Measurements from ENCODE around the gene PDE4D.
"Not testable (repeated sequence)": the region's sequence is repeated elsewhere in the genome, so short reads cannot be mapped to it uniquely, and the experiment has no call there.

PDE4D gene

DNA sequence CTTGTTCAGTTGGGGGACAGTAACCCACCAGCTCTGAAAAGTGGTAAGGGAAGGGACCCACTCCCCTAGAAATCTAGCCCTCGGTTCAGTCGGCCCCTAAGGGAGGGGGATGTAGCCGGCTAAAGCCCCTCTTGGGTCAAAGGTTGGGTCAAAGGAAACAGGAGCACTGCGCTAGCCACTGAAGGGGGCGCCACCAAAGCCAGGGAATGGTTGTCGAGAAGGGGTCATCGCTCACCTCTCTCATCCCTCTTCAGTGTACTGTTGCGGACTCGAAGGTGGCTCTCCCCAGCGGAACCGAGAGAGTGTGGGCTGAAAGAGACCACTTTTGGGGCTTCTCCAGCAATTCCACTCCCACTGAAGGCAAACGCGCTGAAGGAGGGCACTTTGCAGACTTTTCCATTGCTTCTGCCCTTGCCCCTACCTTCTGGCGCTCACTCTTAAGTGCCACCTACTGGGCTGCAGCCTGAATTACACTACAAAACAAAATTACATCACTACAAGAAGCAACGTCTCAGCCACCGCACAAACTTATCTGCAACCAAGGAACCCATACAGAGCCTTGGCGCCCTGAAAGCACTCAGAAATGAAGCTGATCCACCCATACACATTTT, 396.9 kb downstream of the PDE4D start:
- peak; percentile 9 for DNase-seq

DNA sequence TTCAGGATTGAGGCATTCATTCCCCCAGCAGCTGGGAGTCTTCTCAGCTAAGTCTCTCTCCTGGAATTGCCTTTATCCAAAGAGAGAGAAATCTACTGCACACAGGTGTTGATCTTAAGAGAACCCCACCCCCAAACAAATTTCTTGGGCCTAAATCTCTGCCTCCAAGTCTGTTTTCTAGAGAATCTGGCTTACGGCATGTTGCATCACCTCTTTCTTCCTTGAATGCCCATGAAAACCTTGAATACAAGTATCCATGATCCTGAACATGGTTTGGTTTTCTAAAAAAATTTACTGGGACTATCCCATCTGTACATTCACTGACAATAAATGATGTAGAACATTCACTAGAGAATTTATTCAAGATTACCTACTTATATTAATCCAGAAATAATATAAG, 401.6 kb downstream of the PDE4D start:
- DNase-seq, result no peak

DNA sequence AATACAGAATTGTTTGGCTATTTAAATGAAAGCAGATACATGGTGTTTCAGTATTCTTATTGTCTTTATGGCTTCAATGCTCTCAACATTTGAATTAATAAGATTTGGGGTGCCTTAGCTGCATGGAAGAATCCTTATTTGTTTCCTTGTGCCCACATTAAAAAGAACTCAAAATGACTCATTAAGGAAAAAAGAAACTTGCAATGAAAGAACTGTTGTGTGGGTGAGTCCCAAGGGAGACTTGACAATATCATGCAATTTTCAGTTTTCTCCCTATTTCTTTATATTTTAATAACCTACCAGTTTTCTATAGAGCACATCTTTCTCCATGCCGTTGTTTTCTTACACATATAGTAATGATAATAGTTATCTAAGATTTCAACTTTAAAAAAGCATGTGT, 404.0 kb downstream of the PDE4D start:
- DNase-seq, result no peak

DNA sequence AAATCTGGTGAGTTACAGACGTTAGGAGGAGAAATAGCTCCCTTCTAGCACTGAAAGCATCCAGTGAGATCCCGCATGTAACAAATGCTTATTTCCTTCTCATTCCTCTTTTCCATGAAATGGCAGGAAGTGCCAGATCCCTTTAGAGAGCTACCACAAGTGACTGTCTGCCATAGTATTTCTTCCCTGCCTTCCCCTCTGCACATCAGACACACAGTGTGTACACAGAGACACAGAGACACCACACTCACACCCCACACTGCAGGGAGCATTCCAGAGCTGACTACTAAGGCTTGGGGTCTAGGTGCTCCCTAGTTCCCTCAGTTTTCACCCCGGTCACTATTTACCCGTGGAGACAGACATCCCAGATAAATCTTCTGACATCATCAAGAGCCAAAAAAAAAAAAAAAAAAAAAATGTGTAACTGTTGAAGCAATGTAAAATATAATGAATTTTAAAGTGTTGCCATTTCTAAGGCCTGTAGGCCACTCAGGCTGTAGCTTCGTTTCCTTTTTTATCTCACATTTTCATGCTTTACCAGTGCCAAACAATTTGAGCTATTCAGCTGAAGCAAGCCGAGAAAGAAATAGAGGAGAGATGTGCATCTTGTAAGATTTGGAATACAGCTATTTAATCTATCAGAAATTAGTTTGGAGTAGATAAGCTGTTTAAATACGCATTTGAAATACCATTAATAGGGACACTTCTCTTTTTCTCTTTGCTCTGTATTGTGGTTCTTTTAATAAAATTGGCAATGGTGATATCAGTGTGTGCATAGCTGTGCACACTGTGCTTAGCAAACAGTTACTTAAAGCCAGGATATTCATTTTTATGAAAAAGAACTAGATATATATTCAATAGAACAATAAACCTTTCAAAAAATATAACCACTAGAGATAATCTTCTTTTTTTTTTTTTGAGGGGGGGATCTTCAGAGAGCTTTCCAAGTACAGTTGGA, 405.5 kb downstream of the PDE4D start:
- no peak for DNase-seq

DNA sequence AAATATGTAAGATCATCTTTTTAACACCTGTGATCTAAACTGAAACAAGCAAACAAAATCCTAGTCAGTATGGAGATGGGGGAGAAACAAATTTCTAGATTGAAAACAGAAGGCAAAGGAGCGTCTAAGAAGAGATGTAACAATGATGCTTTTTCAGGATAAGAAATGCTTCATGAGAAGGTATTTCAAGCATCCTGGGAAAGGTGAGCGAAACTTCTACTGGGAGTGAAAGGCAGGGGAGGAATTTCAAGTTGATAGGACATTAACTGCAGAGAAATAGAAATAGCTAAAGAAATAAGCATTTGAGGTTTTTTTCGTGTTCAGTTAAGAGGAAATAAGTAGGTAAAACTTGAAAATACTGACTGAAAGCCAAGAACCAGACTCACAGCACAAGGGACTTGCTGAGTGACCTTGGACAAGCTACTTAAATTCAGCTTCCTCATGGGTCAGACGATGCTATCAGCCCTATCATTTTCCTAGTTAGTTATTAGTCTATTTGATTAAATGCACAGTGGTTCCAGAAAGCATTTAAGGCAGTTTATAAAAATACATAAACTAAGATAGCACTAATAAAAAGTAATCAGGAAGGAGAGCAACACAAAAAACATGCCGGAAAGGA, 406.3 kb downstream of the PDE4D start:
- no peak for DNase-seq

DNA sequence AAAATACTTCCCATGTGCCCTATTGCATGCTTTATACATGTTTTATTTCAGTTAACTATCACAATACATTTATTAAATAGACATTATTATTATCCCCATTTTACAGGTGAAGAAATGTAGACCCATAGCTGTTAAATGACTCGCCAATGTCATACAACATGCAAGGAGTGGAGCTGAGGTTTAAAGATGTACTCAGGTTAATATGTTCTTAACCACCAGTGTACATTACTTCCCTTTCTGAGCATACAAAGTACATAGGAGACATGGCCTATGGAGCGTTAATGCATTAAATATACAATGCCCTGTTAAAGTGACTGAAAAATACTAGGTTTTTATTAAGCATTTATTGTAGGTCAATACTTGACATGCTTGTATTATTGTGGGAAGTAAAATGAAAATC, 407.0 kb downstream of the PDE4D start:
- DNase-seq, result no peak

DNA sequence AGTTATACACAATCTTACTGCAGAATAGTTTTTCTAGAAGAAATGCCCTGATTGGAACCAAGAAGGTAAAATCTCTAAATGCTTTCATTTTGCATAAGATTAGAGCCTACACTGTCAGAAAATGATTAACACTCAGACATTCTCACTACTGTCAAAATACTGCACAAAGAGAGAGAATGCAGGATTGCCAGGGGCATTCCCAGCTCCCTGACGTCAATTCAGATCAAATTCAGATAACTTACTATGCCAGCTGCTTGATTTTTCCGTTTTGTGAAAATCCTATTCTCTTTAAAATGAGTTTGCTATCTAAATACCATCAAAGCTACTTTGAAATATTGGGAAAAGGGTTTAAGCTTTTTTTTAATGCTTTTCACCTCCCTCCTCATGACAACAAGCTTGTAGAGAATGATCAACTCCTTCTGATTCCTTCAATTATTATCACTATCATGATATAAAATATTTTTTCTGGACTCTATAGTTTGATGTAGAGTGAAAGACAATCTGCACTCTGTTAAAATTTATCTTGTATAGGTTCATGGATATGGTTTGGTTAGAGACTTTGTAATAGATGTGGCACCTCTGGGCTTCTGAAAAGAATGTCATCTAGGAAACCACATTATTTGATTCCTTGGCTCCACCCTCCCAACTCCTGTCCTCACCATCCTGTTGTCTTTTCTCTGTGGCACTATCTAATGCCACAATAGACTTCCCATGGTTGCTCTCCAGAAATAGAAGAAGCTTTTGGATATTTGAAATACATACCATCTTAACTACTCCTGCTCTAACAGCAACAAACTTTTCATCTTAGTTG, 407.7 kb downstream of the PDE4D start:
- DNase-seq, result no peak

DNA sequence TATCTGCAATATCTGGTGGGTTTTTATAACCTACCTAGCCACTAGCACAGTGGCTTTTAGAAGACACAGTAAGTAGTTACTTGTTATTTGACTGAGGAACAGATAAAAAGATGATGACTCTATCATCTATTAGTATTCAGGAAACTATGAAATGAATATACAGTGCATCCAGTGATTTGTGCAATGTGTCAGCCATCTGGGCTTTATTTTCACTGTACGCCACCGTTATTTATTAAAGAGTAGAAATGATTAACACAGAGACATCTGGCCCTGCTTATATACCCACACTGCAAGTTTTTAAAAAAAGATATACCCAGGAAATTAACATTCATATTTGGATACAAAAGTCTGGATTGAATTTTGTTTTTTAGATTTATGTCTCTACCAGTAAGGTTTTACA, 408.4 kb downstream of the PDE4D start:
- DNase-seq, result no peak

DNA sequence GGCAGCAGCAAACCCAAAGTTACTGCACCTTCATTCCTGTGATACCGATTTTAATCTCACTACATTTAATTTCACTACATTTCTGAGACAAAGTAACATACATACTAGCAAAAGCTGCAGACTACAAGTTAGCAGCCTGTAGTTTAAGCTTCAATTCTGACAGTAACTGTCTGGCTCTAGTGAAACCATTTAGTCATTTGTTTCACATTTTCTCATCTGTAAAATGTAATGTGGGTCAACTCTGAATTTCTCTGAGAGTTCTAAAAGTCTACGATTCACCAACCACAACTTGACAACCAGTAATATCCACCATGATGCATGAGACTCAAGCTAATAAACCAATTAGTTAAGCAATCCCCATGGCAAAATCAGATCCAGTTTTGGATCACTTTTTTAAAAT, 408.9 kb downstream of the PDE4D start:
- no peak for DNase-seq

DNA sequence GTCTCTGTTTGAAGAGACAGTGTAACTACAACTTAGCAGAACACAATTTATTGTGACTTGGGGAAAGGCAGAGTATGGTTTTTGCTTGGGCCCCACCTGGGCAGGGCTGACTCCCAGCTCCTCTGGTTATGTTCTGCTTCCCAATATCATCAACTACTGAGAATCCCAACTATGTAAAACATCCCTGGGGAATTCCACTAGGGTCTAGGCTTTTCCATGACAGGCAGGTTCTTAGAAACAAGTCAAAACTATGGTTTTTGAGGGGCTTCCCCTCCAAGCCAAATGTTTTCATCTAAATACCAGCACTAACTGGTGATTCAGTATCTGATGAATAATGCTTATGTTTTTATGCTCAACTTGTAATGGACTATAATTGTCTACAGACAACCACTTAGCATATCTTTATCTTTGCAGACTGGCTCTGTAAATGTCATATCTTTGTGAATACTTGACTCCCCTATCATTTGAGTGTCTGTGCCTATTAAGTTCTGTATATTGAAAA, 409.5 kb downstream of the PDE4D start:
- DNase-seq, result no peak

DNA sequence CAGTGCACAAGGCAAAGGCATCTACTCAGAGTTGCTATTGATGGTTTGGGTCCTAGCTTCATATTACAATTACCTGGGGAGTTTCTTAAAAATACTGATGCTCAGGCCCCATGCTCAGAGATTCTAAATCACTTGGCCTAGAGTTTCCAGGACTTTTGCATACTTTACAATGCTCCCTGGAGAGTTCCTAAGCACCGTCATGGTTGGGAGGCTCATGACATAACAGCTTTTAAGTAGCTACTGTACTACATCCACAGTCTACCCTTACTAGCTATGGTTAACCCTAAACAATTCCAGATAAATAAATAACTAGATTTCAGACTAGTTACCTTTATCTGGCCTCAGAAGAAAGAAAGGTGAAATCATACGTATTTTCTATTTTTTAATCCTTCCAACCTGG, 414.4 kb downstream of the PDE4D start:
- no peak for DNase-seq

DNA sequence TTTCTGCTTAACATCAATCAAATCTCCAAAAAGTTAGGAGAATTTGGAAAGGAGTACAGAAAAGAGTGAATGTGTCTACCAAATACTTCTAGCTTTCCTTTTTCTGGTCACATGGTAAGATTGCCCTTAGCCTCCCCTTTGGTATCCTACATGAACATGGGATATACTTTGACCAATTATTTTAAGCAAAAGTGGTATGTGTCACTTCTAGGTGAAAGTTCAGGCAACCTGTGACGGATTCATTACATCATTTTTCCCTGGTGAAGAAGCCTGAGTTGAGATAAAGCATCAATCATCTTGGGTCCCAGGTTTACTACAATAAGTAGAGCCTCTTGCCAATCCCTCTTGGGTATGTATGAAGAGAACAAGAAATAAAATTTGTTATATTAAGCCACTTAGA, 419.2 kb downstream of the PDE4D start:
- DNase-seq, result no peak

DNA sequence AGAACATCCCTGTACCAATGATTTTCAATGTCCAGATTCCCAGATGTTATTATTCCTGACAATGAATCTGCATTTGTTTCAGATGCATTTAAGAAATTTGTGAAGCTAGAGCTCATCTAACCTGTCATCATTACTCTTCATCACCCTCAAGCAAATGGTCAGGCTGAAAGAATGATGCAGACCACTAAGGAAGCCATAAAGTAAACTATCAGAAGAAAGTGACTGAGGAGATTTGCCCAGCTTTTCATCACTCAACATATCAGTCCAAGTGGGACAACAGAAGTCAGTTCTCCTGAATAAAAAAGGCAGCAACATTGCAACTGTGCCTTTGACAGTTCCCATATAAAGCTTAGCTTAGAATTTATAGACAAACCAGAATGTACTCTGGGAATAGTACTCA, 419.9 kb downstream of the PDE4D start:
- DNase-seq, result no peak

DNA sequence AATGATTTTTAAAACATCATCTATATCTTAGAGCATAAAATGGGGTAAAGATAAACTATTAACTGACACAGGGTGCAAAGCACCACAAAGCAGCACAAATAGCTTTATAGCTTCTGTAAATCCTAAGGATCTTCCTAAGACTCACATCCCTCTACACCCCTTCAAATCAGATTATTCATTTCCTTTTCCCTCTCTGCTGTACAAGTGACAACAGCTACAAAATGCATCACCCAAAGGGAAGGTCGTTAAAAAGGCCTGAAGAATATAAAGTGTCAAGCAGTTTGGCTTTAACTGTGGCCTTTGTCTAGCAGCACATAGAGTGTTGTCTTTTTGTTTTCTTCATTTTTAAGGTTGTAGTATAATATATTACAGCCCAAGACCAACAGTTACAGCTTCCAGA, 422.1 kb downstream of the PDE4D start:
- DNase-seq, result no peak

DNA sequence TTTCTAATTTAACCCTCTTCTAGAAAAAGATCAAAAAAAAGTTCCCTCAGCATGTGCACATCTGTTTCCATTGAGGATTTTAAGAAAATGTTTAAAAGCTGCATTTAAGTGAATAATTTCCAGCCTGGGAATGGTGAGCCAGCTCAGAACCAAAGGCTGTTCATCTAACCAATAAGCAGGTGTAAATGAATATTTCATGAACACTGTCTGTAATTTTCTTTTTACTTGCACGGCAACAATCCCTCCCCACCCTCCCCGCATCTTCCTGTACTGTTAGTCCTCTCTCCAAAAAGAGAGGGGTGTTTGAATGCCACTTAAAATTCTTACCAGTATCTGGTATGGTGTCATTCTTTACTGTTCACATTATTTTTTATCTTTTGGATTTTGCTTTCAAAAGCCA, 425.6 kb downstream of the PDE4D start:
- no peak for DNase-seq

DNA sequence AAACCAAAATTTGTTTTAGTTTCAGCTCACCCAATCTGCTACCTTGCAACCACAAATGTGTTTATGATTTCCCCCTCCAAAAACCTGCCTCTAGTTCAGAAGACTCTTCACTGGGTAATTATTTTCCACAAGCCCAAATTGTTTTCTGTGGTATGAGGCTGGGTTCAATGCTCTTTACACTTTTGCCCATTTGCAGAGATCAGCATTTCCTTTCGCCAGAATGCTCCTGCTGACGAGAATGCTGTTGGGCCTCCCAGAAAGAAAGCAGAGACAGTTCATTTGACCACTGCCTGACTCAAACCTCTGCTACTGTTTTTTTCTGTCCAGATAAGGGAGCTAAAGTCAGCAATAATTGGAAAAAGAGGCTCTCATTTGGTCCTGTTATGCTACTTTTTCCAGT, 427.3 kb downstream of the PDE4D start:
- no peak for DNase-seq

DNA sequence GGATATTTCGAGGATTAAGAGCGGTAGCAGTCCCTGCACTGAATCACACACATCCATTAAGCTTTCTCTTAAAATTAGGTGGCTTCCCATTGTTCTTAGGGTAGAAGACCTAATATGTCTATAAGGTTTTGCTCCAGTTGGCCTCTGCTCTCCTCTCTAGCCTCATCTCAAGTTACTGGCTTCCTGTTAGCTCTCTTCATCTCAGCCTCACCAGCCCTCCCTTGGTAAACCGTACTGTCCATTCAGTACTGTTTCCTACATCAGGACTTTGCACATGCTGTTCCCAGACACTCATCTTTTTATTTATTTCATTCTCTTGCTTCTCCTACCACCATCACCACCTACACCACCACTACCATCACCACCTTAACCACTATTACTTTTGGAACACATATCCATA, 428.6 kb downstream of the PDE4D start:
- no peak for DNase-seq

DNA sequence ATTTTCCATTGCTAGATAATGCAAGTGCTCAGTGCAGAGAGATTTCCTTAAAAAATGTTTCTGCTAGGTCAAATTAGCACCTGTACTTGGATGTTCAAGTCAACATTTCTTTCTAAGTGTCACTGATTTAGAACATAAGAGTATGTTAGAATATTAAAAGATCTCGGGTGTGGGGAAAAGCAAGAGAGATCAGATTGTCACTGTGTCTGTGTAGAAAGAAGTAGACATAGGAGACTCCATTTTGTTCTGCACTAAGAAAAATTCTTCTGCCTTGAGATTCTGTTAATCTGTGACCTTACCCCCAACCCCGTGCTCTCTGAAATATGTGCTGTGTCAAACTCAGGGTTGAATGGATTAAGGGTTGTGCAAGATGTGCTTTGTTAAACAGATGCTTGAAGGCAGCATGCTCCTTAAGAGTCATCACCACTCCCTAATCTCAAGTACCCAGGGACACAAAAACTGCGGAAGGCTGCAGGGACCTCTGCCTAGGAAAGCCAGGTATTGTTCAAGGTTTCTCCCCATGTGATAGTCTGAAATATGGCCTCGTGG, 429.8 kb downstream of the PDE4D start:
- not testable (repeated sequence) for DNase-seq

DNA sequence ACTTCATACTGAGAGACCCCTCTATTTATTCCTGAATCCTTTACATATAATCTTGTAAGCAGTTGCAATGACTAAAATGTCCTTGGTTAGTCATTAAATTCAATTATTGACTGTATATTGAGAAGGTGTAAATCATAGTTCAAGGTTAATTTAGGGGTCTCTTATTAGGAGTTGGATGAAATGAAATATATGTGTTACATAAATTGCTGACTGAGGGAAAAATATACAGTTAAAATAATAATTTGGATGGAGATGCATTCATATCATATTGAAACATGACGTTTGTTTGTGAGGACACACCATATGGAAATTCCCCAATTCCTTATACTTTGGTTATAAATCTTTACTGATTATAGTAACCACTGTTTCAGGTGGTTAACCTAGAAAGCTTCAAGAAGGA, 430.6 kb downstream of the PDE4D start:
- DNase-seq, result no peak

DNA sequence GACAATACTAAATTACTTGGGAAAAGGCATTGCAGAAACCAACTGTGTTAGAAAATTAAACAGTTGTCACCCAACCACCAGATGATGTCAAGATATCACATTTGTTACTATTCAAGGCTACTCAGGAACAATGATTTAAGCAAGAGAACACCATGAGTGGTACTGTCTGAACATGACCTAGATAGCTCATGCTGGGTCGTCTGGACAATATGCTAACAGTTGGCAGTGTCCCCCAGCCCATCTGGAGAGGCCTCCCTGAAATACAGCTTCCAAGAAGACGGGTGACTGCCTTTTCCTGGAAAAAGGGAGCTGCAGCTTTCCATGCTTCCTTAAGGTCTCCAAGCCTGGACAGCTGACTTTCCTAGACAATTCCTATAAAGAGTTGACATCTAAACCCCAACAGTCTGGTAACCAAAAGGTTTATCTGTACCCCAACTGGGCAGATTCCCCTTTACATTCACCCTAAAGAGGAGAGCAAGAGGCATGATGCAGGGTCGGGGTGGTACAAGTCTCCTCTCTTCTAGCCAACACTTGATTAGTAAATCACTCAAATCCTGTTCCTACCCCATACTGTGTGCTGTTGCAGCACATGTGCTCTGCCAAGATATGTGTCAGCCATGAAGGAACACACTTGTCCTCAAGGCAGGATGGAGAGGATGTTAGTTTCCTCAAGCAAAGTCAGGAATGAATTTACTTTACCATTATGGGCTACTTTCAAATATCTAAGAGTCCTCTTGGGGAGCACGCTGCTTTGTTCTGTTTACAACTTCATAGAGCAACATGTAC, 433.0 kb downstream of the PDE4D start:
- no peak for DNase-seq

DNA sequence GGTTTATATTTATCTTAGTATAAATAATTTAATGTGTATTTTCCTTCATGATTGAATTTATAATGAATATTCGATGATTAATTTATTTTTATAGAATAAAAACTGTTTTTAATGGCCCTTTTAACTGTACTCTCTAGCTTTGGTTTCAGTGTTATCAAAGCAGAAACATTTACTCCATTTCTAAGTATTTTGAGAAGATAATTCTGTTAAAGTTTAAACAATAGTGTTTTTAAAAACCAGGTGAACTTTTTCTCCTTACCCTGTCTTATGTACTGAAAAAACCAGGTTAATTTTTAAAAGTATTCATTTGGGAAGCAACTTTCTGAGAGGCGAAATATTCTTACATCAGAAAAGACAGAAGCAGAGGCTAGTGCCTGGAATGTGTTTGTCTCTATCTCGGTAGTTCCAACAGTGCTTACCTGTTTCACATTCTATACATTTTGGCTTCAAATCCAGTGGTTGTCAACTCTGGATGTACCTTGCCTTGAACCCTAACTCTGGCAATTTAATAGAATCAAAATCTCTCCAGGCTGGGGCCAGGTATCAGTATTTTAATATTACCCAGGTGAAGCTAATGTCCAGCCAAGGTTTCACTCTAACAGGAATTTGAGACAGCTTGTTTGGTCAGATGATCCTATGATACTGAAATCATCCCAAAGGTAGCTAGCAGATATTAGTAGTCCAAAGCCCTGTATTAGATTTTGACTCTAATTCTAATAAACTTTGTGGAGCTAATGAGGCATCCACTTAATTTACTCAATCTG, 434.4 kb downstream of the PDE4D start:
- DNase-seq, result no peak
